ENCODE results near the gene NHLRC1. TPM values are rescaled to one million over a fixed set of nuclear protein-coding genes. Genes with fewer than 3 reads are reported as not detected.

The NHLRC1 gene
- polyA plus RNA-seq, 1 of the 3 experiments (the other 2 are of a cell fraction), result 0.15 TPM

DNA sequence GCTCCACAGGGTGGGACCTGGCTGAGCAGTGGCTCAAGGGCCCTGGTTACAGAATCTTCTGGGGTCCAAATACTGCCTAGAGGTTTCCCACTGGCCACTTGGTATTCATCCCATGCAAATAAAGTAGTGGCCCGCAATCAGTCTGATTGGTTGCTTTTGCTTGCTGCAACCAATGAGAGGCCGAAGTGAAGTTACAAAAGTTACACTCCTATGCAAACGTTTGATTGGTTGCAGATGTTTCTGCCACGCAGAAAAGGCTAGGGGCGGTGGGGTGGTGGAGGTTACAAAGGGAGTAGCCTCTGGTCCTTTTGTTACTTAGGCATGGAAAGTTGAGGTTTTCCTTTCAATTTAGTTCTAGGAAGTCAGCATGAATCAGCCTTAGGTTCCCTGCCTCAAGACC lies 3.6 kb upstream of the NHLRC1 start:
- Histone ChIP-seq H3F3A (replicated peaks; ENCODE audit: insufficient read depth) (no peaks in the 10 kb centered on the region), H3K36me3 (replicated peaks in 1 of 2; ENCODE audit: control insufficient read depth in 1 of 2, insufficient read depth in 2 of 2, low read length in 1 of 2) (peaks cover 0 to 9% of the 10 kb centered on the region in 2 experiments), H3K9me2 (no peaks in the 10 kb centered on the region), H3K79me2 (ENCODE audit: insufficient read depth) (no peaks in the 10 kb centered on the region), H2AFZ (ENCODE audit: low read depth) (0 out of 2 replicates have a peak overlapping the region, but pooled peaks have one; percentile 13), H3K9me3 (no peaks in the 10 kb centered on the region), H3K27ac (ENCODE audit: low read depth in 2 of 2, low read length in 1 of 2) (no peak overlapping the region), H3K4me1 (ENCODE audit: control insufficient read depth in 1 of 2, insufficient read depth in 2 of 2, low read depth in 1 of 2, low read length in 1 of 2) (peaks cover 0 to 5% of the 10 kb centered on the region in 2 experiments; a peak in 1 of 4 replicates), H3K4me3 (ENCODE audit: low read depth in 2 of 2, low read length in 1 of 2) (no peak overlapping the region), H3K27me3 (ENCODE audit: insufficient read depth) (no peaks in the 10 kb centered on the region), H3K9ac (no peak overlapping the region), H4K20me1 (ENCODE audit: insufficient read depth) (no peaks in the 10 kb centered on the region), H3K4me2 (no peak overlapping the region)
- ChIA-PET CTCF (no interaction called here), POLR2A (no interaction called here)
- TF ChIP-seq, protein P1, sequence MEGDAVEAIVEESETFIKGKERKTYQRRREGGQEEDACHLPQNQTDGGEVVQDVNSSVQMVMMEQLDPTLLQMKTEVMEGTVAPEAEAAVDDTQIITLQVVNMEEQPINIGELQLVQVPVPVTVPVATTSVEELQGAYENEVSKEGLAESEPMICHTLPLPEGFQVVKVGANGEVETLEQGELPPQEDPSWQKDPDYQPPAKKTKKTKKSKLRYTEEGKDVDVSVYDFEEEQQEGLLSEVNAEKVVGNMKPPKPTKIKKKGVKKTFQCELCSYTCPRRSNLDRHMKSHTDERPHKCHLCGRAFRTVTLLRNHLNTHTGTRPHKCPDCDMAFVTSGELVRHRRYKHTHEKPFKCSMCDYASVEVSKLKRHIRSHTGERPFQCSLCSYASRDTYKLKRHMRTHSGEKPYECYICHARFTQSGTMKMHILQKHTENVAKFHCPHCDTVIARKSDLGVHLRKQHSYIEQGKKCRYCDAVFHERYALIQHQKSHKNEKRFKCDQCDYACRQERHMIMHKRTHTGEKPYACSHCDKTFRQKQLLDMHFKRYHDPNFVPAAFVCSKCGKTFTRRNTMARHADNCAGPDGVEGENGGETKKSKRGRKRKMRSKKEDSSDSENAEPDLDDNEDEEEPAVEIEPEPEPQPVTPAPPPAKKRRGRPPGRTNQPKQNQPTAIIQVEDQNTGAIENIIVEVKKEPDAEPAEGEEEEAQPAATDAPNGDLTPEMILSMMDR (IDR thresholded peaks at IDR 0.05), result no peak
- TF ChIP-seq GATA2 (CRISPR knock-in tag; IDR thresholded peaks at IDR 0.05) (no peak), YY1 (IDR thresholded peaks at IDR 0.05; ENCODE audit: low read depth) (no peak), NRF1 (IDR thresholded peaks at IDR 0.05; ENCODE audit: low read depth, low read length) (no peak), SMC3 (IDR thresholded peaks at IDR 0.05; ENCODE audit: low read depth, low read length) (no peak), FOXJ3 (CRISPR knock-in tag; IDR thresholded peaks at IDR 0.05) (no peak), EZH2phosphoT487 (IDR thresholded peaks at IDR 0.05; ENCODE audit: borderline replicate concordance, low read depth) (no peak), EP300 (IDR thresholded peaks at IDR 0.05; ENCODE audit: borderline replicate concordance in 1 of 2, low read depth in 1 of 2, low read length in 1 of 2) (no peak)
- TF ChIP-seq, protein P2, sequence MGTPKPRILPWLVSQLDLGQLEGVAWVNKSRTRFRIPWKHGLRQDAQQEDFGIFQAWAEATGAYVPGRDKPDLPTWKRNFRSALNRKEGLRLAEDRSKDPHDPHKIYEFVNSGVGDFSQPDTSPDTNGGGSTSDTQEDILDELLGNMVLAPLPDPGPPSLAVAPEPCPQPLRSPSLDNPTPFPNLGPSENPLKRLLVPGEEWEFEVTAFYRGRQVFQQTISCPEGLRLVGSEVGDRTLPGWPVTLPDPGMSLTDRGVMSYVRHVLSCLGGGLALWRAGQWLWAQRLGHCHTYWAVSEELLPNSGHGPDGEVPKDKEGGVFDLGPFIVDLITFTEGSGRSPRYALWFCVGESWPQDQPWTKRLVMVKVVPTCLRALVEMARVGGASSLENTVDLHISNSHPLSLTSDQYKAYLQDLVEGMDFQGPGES (IDR thresholded peaks at IDR 0.05; ENCODE audit: low read depth, low read length), result no peak
- DNase-seq, result no peak
- 65% methylated on average over 5 of the region's 5 CpGs for WGBS (ENCODE audit: low lambda C conversion rate)

DNA sequence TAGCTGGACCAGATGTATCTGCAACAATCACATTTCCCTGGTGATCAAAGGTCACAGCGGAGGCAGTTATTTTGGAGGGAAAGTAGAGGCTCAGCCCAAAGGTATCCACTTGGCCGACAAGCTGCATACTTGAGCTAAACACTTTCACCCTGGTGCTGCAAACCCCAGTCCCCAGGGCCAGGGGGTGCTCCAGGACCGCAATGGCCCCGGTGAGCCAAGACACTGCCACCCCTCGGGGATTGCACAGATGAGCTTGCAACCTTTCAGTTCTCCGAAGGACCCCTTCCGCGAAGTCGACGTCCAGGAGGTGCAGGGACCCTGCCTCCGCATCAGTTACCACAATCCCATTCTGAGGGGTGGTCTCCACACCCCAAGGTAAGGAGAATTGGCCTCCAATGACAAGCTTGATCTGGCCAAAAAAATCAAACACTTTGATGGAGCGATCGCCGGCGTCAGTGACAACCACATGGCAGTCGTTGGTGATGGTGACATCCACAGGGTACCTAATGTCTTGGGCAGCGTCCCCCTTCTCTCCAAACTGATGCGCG lies 823 bp downstream of the NHLRC1 start:
- TF ChIP-seq MXI1 (IDR thresholded peaks at IDR 0.05; ENCODE audit: low read depth, low read length), result no peak
- no peak for TF ChIP-seq RAD21 (IDR thresholded peaks at IDR 0.05; ENCODE audit: low read length)
- Histone ChIP-seq H3K27me3 (ENCODE audit: insufficient read depth) (no peaks in the 10 kb centered on the region), H3K4me1 (ENCODE audit: control insufficient read depth in 1 of 2, insufficient read depth in 2 of 2, low read depth in 1 of 2, low read length in 1 of 2) (peaks cover 0 to 5% of the 10 kb centered on the region in 2 experiments; a peak in 1 of 4 replicates), H3K4me2 (no peak overlapping the region), H4K20me1 (ENCODE audit: insufficient read depth) (no peaks in the 10 kb centered on the region), H2AFZ (ENCODE audit: low read depth) (no peak overlapping the region), H3K36me3 (replicated peaks in 1 of 2; ENCODE audit: control insufficient read depth in 1 of 2, insufficient read depth in 2 of 2, low read length in 1 of 2) (no peaks in the 10 kb centered on the region), H3K9ac (no peak overlapping the region), H3K9me2 (no peaks in the 10 kb centered on the region), H3K27ac (ENCODE audit: low read depth in 2 of 2, low read length in 1 of 2) (no peak overlapping the region), H3K4me3 (ENCODE audit: low read depth in 2 of 2, low read length in 1 of 2) (no peak overlapping the region), H3K9me3 (no peaks in the 10 kb centered on the region), H3F3A (replicated peaks; ENCODE audit: insufficient read depth) (no peaks in the 10 kb centered on the region), H3K79me2 (ENCODE audit: insufficient read depth) (no peaks in the 10 kb centered on the region)
- ChIA-PET POLR2A (no interaction called here), CTCF (interaction anchor here (0.6 to 1.6 kb wide), 9 partner anchors 11 to 538 kb away, joined by 3 to 8 read pairs (median 3); no protein-coding TSS in a partner anchor)
- WGBS (ENCODE audit: low lambda C conversion rate), result 98% methylated on average over 13 of the region's 19 CpGs
- no peak for DNase-seq

Measured in SK-N-SH (cell line).